Stimulated activated CD8-positive, alpha-beta memory T cell treated with anti-CD3 and anti-CD28 coated beads, Interleukin-7, amount 100 ng/mL, for 1 hour (primary cell): ENCODE data around the gene SYNDIG1.

Experiments
- DNase-seq, 2 donors: peaks; one replicate each; pipeline ENCODE4 v3.0.0-alpha.2; 2020; ENCODE audit warnings: low read depth in 2 of 2

Gene SYNDIG1

GRCh38 chr20:24654425-24654824 lies 185.0 kb downstream of the SYNDIG1 start:
- DNase-seq = no peak

GRCh38 chr20:24656391-24656790 lies 187.0 kb downstream of the SYNDIG1 start:
- DNase-seq = no peak

- DNase-seq = no peak
Observed at GRCh38 chr20:24657196-24657595, 187.8 kb downstream of the SYNDIG1 start.

- no peak for DNase-seq
Observed at GRCh38 chr20:24657878-24658620, 188.6 kb downstream of the SYNDIG1 start.

GRCh38 chr20:24658920-24659660 lies 189.7 kb downstream of the SYNDIG1 start:
- no peak for DNase-seq

GRCh38 chr20:24659835-24660234 lies 190.4 kb downstream of the SYNDIG1 start:
- no peak for DNase-seq

GRCh38 chr20:24660651-24661050 lies 191.2 kb downstream of the SYNDIG1 start:
- DNase-seq = no peak

GRCh38 chr20:24661255-24661654 lies 191.8 kb downstream of the SYNDIG1 start:
- no peak for DNase-seq

- DNase-seq = no peak
Observed at GRCh38 chr20:24662322-24662721, 192.9 kb downstream of the SYNDIG1 start.

GRCh38 chr20:24662752-24663365 lies 193.4 kb downstream of the SYNDIG1 start:
- no peak for DNase-seq

GRCh38 chr20:24663496-24663895 lies 194.1 kb downstream of the SYNDIG1 start:
- no peak for DNase-seq

GRCh38 chr20:24664266-24664986 lies 195.0 kb downstream of the SYNDIG1 start:
- DNase-seq = no peak

GRCh38 chr20:24665196-24665595 lies 195.8 kb downstream of the SYNDIG1 start:
- no peak for DNase-seq

GRCh38 chr20:24665741-24666191 lies 196.3 kb downstream of the SYNDIG1 start:
- no peak for DNase-seq

GRCh38 chr20:24667689-24668383 lies 198.4 kb downstream of the SYNDIG1 start:
- DNase-seq = no peak

GRCh38 chr20:24668384-24668702 lies 198.9 kb downstream of the SYNDIG1 start:
- no peak for DNase-seq

- DNase-seq = no peak
Observed at GRCh38 chr20:24668791-24669190, 199.4 kb downstream of the SYNDIG1 start.

- DNase-seq = no peak
Observed at GRCh38 chr20:24669701-24670100, 200.3 kb downstream of the SYNDIG1 start.

GRCh38 chr20:24670341-24670872 lies 201.0 kb downstream of the SYNDIG1 start:
- no peak for DNase-seq

GRCh38 chr20:24670981-24671380 lies 201.6 kb downstream of the SYNDIG1 start:
- no peak for DNase-seq

GRCh38 chr20:24672181-24672880 lies 202.9 kb downstream of the SYNDIG1 start:
- DNase-seq = no peak
